HepG2 (cell line): ENCODE measurements around the gene BMP8B. TPM values are rescaled to one million over a fixed set of nuclear protein-coding genes. Genes with fewer than 3 reads are reported as not detected.

ENCODE experiments used
- HINFP ChIP-seq: sonication (generic); formaldehyde crosslinking; IDR thresholded peaks from 2 replicates; pipeline ENCODE4 v1.4.0; 2020; ENCODE audit warnings: low read depth, mild to moderate bottlenecking, missing genetic modification reagents
- POGZ ChIP-seq: sonication (generic); formaldehyde crosslinking; IDR thresholded peaks from 2 replicates; pipeline ENCODE4 v1.4.0; 2020; ENCODE audit warnings: mild to moderate bottlenecking, missing genetic modification reagents
- ZBTB14 ChIP-seq: sonication (generic); formaldehyde crosslinking; IDR thresholded peaks from 2 replicates; pipeline ENCODE4 v1.4.0; 2020; ENCODE audit warnings: missing genetic modification reagents
- ZNF296 ChIP-seq: sonication (generic); formaldehyde crosslinking; conservative IDR thresholded peaks from 2 replicates; pipeline ENCODE4 v1.5.0; 2020; ENCODE audit warnings: mild to moderate bottlenecking, missing genetic modification reagents
- ZNF34 ChIP-seq: sonication (generic); formaldehyde crosslinking; IDR thresholded peaks from 2 replicates; pipeline ENCODE4 v1.4.0; 2020; ENCODE audit warnings: mild to moderate bottlenecking, missing genetic modification reagents, borderline replicate concordance
- ZNF609 ChIP-seq: sonication (generic); formaldehyde crosslinking; IDR thresholded peaks from 2 replicates; pipeline ENCODE4 v1.4.0; 2020; ENCODE audit warnings: mild to moderate bottlenecking, missing genetic modification reagents, borderline replicate concordance
- ZNF7 ChIP-seq: IDR thresholded peaks from 2 replicates; pipeline ENCODE4 v1.6.1; 2016; ENCODE audit warnings: missing biosample characterization, missing genetic modification reagents
- polyA plus RNA-seq, 8 experiments: library from polyadenylated mRNA; depleted of rRNA in 3 of 8; stranded (reverse) in 7 of 8; unstranded in 1 of 8; fragments of >200 nt; fragmentation: Illumina TruSeq in 4 of 8; extraction: Trizol in 4 of 8; gene quantifications; 2 replicates each; pipeline versions ENCODE4 v1.2.1 to v1.2.3, GENCODE V29; 2011 to 2016; ENCODE audit warnings: low read depth in 4 of 8, missing spikeins in 1 of 8, mixed read lengths in 1 of 8; ENCODE audit not compliant: insufficient read depth in 1 of 8
- total RNA-seq, 5 experiments: library from RNA; depleted of rRNA; stranded (reverse); fragments of >200 nt; fragmentation: Illumina TruSeq; extraction: Trizol; gene quantifications; 2 replicates each; pipeline ENCODE4 v1.2.3, GENCODE V29; 2016; ENCODE audit warnings: low read depth in 1 of 5

Gene BMP8B
- total and polyA plus RNA-seq, 2 of the 13 experiments (the other 11 are each of a cell fraction or from before 2014, with no cell fraction given), result 0.29 to 0.41 TPM

- TF ChIP-seq HINFP (no peak), ZNF609 (no peak), ZNF296 (CRISPR knock-in tag) (no peak), ZNF34 (CRISPR knock-in tag) (no peak), ZBTB14 (CRISPR knock-in tag) (no peak), POGZ (CRISPR knock-in tag) (no peak), ZNF7 (CRISPR knock-in tag) (no peak)
Observed at GRCh38 chr1:39754026-39754570, 34.6 kb downstream of the BMP8B start (continued).
